Right forelimb (tissue), 1 donor: ENCODE measurements around the gene RAD51B.
"Not testable (repeated sequence)": the region's sequence is repeated elsewhere in the genome, so short reads cannot be mapped to it uniquely, and the experiment has no call there.

Experiments used
- DNase-seq: peaks from one replicate; pipeline ENCODE4 v3.0.0-alpha.2; 2018

RAD51B gene

DNA sequence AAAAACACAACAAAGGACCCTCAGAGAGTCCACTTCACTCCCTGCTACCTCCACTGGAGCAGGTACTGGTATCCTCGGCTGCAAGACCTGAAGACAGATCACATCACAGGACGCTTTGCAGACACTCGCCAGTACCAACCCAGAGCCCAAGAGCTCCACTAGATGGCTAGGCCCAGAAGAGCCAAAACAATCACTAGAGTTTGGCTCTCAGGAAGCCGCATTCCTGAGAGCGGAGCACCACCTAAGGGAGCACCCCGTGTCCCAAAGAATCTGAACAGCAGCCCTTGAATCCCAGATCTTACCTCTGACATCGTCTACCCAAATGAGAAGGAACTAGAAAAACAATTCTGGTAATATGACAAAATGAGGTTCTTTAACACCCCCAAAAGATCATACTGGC, 399.8 kb downstream of the RAD51B start:
- no peak for DNase-seq

DNA sequence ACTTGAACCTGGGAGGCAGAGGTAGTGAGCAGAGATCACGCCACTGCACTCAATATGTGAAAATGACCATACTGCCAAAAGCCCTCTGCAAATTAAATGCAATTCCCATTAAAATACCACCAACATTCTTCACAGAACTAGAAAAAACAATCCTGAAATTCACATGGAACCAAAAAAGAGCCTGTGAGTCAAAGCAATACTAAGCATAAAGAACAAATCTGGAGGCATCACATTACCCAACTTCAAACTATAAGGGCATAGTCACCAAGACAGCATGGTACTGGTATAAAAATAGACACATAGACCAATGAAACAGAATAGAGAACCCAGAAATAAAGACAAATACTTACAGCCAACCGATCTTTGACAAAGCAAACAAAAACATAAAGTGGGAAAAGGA, 401.5 kb downstream of the RAD51B start:
- DNase-seq: not testable (repeated sequence)

DNA sequence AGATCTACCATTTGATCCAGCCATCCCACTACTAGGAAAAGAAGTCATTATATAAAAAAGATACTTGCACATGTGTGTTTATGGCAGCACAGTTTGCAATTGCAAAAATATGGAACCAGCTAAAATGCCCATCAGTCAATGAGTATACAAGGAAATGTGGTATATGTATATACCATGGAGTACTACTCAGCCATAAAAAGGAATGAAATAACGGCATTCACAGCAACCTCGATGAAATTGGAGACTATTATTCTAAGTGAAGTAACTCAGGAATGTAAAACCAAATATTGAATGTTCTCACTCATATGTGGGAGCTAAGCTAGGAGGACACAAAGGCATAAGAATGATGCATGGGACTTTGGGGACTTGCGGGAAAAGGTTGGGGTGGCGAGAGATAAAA, 402.6 kb downstream of the RAD51B start:
- DNase-seq: no peak

DNA sequence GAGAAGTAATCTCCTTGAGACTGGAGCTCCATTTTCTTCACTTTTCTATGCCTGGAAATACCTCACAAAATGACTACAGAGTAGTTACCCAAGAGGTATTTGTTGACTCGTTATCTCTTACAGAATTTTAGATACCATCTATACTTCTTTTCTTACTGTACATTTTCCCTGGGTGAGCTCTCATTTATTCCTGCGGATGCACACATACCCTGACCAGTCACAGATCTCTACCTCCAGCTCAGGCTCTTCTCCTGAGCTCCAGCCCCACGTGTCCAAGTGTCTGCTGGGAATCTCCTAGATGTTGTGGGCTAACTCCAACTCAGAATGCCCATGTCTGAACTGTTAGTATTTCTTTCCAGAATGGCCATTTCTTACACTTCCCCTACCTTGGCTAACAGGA, 403.1 kb downstream of the RAD51B start:
- no peak for DNase-seq

DNA sequence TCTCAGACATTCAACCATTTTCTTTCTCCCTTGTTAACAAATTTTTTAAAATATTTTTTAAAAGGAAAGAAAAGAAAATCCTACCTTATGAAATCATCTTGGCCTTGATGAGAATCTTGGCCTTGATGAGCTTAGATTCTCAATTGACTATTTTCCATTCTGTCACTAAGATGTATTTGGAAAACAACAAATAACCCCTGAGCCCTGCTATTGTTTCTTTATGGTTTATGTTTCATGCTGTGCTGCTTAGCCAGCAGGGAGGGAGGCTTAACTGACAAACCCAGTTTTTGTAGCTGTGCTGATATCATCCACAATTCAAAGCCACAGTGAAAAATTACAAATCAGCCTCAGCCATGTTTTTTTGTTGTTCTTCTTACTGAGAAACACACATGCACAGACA, 404.1 kb downstream of the RAD51B start:
- no peak for DNase-seq

DNA sequence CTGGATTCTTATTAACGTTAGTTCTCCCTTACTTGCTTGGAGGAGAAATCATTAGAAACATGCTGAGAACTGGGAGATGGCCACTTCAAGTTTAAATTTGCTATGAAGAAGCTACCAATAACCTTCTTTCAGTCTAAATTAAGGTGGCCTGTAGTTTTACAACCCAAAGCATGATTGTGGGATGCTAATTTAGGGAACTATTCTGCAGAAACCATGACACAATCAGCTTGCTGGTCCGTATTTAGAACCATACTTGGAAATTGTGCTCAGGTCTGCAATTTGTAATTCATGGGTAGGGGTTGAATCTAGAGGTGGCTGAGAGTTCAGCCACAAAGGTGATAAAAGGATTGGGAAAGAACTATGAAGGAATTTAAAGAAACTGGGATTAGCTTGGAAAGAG, 405.7 kb downstream of the RAD51B start:
- no peak for DNase-seq

DNA sequence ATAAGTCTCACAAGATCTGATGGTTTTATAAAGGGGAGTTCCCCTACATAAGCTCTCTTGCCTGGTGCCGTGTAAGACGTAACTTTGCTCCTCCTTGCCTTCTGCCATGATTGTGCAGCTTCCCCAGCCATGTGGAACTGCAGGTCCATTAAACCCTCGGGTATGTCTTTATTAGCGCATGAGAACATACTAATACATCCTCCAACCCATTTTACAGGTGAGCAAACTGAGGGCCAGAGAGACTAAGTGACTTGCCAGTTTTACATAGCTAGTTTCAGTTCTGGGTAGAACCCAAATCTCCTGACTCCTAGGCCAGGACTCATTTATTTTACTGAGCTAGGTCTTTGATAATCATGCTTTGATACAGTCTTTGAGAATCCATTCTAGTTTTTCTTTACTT, 406.9 kb downstream of the RAD51B start:
- no peak for DNase-seq

DNA sequence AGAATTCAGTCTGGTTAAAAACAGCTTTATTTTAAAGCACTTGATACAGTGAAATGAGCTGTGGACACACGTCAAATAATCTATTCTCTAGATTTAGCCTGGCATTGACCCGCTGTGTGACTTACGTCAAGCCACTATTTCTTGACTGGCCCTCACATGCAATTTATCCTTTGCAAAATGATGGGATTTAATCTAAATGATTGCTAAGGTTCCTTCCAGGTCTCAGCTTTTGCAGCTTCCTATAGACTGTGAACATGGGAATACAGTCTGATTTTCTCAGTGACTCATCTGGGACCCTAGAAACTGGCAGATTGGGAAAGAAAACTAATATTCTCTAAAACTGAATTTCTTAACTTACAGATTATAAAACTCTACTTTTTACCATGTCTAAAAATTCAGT, 409.1 kb downstream of the RAD51B start:
- DNase-seq: no peak

DNA sequence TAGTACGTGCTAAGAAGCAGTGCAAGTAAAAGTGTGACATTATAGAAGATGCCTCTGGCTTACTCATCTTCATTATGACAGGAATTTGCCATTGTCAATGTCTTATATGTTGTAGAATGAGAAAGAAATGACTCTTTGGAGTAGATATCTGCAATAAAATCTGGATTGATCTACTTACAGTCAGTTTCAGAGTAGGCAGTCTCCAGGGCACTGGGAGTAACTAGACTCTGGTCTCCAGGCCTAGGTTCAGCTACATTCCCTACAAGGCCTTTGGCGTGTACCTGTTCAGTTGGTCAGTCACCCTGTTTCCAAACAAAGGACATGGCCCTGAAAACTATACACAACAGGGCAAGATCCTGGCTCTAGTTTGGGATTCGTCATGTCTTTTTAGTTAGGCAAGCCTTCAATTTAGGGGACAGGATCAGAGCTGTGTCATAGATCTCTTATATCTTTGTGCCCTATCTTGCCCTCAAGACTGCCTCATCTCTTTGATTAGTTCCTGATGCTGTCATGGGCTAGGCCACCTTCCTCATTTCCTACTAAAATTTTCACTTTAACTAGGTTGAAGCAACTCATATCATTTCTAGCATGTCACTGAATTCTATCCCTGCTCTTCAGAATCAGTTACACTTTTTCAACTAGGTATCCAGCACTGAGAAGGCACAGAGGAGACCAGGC, 410.0 kb downstream of the RAD51B start:
- DNase-seq: no peak

DNA sequence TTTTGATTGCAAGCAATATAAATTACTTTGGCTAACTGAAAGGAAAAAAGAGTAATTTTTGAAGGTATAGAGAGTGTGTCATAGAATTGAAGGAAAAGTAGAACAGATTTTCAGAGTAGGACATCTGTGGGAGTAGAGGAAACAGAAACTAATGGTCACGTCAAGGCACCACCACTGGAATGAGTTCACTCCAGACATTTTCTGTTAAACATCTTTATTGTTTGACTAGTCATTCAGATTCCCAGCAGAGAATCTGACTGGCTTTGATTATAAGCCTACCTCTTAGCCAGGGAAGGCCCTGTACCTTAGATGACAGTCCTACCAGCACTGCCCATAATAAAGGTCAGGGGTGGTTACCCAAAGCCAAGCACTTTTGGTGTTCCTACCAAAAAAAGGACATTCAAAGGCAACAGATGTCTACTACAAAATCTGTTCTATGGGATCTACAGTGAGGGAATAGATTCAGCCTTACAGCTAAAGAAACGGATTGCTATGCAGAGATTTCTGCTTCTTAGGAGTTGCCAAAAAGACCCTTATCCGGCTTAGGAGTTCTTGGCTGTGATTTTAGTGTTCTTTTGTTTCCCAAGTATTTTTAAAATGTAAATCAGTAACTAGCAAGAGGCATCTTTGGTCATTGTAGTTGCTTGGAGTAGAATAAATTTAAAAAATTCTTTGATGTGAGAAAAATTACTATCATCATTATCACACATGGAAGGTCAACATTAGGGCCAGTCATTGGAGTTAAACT, 410.8 kb downstream of the RAD51B start:
- no peak for DNase-seq

DNA sequence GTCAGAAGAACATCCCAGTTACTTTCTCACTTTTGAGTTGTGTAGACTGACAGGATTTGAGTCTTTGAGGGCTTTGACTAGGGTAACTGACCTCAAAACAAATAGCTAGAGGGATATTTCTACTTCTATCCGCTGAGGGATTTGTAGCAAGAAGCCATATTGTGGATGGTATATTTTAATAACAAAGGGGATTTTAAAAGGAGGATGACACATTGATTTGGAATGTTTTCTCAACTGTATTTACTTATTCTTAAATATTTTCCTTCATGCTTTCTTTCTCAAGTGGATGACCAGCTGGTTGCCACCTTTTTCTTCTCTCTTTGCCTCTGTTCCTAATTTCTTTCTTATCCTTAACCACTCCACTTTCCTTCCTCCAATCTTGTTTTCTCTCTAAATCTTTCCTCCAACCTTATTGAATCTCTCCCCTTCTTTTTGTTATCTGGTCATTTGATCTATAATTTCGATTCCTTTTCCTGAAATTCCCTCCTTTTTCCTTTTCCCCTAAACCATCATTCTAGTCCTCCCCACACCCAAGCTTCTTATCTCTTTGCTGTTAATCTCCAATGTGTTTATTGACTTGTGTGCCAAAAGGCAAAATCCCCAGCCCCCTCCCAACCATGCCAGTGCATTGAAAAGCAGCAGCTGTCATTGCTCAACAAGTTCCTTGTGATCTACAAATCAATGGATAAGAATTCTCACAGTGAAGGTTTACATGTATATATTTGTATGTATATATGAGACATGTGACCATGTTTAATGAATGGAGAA, 411.6 kb downstream of the RAD51B start:
- DNase-seq: no peak

DNA sequence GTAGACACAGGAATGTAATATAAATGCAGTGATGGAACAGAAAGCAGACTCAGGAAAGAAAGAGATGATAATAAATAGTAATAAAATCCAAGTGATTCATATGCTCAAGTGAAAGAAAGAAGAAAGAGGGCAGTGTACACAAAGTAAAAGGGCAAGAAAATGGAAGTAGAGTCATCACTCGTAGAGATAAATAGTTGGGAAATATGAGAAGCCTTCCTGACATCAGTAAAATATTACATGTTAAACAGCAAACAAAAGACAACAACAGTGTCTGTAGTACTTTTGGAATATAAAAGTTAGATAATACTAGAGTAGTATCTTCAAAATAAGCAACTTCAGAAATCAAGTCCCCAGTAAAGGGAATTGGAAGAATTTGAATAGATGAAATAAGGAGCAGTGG, 412.3 kb downstream of the RAD51B start:
- no peak for DNase-seq

DNA sequence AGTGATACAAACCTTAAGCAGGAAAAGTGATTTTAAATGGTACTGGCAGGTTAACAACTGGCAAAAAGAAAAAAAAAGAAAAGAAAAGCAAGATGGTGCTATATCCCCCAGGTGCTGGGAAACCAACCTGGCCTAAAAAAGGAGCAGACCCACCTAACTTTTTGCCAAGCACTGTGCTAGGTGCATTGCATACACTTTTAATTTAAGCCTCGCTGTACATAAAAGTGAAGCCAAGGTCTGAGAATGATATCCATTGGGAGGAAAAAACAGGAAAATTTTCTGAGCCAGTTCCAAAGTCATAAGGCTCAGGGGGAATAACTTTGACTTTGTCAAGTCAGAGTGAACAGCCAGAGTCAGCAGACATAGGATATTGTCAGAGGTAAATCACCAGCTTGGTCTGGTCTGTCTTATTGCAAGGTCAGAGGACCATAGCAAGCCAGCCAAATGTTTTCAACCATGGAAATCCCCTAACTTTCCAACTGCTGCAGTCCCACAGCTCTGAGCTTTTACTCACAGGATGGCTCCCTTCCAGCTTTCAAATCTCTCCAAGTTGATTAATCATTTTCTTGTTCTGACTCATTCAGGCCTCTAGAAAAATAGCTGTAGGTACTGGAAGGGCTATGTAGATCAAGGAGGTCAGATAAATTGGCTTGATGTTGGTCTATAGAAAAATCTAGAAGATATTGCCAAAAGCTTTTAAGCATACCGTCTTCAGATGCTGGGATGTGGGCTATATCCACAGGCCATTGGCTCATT, 412.9 kb downstream of the RAD51B start:
- no peak for DNase-seq

DNA sequence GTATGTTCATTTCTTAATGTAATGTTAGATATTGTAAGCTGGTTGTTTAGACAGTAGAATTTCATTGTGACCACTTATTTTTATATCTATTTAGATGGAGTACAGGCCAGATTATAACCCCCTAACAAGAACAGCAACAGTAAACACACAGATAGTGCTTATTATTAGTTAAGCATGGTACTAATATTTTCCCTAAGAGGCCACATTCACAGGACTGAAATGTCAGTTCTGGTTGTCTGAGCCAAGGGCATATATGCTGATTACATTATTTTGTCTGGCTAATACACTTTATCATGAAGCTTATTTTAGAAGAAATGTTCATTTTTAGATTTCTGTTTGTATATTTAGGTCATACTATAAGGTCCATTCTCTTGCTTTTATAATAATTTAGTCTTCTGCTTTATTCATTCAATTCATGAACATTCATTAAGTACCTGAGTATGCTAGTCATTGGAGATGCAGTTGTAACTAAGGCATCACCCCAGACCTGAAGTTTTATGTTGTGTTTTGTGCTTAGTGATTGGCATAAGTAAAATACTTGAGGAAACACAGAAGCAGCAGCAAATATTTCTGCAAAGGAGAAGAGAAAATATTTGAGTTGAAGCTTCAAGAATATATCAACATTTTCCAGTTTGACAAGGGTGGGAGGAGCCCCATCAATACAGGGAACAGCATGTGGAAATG, 413.7 kb downstream of the RAD51B start:
- no peak for DNase-seq

DNA sequence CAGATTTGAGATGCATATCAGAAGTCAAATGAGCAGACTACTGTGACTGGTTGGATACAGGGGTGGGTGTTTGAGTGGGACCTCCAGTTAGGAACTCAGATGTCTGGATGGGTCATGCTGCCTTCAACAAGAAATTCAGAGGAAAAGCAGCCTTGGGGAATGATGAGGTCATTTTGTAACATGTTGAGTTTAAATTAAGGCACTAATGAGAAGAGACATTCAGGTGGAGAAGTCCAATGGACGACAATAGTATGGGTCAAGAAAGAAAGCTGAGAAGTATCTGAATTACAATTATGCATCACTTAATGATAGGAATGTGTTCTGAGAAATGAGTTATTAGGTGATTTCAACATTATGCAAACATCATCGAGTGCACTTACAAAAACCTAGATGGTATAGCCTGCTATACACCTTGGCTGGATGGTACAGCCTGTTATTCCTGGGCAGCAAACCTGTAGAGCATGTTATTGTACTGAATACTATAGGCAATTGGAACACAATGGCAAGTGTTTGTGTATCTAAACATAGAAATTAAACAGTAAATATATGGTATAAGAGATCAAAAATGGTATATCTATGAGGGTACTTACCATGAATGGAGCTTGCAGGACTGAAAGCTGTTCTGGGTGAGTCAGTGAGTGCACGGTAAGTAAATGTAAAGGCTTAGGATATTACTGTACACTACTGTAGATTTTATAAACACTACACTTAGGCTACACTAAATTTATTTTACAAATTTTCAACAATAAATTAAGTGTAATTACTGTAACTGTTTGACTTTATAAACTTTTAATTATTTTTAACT, 414.7 kb downstream of the RAD51B start:
- no peak for DNase-seq

DNA sequence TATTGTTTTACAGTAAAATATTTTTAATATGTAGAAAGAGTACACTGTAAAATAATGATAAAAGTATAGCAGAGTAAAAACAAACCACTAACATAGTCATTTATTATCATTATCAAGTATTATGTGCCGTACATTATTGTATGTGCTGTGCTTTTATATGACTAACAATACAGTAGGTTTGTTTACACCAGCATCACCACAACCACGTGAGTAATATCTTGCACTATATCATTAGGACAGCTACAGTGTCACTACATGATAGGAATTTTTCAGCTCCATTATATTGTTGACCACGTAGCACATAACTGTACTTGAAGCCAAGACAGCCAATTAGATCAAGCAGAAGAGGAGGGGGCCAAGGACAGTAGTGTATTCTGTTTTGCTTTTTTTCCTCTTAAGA, 415.4 kb downstream of the RAD51B start:
- DNase-seq: no peak

DNA sequence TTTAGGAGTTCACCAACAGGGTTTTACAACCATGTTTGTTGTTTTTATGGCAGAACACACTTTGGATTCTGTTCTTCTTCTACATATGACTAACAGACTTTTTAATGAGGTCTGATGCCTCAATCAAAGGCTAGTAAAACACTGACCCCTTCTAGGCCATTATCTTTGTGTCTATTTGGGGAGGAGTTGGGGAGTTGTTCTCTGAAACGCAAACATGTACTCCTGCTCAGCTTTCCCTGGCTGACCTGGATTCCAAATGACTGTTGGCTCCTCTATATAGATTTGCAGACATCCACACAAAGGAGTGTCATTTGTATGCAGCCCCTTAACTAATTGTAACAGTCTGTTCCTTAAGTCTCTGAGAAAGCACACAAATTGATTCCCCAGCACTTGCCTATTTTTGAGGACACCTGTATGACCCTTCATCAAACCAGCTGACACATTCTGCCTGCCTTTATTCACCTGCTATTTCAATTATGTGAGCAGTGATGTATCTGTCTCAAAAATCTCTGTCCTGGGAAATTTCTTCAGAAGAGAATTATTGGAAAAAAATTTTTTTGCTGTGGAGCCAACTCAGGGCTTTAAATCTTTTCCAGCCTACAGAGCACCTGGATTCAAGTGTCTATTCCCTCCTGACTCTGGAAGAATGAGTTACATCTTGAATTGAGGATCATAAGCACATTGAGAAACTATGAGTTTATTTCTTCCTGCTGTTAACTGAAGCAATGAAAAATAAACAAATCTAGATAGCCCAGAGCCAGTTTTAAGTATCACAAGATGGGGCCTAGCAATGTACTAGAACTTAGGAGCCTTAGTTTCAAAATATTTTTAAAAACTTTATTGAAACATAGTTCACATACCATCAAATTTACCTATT, 417.2 kb downstream of the RAD51B start:
- DNase-seq: no peak

DNA sequence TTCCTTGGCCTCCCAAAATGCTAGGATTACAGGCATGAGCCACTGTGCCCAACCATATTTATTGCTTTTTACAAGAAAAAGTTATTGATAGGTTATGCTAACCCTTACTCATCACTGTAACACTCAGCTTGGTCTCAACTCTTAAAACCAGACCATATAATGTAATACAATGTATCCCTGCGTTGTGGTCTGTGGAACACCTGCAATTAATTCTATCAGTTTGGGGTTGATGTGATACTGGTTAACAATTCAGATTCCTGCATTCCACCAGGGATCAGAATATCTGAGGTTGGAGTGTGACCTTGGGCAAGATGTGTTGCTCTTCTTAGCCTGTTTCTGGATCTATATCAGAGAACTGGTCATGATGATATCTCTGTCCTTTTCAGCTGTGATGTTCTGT, 419.0 kb downstream of the RAD51B start:
- no peak for DNase-seq

DNA sequence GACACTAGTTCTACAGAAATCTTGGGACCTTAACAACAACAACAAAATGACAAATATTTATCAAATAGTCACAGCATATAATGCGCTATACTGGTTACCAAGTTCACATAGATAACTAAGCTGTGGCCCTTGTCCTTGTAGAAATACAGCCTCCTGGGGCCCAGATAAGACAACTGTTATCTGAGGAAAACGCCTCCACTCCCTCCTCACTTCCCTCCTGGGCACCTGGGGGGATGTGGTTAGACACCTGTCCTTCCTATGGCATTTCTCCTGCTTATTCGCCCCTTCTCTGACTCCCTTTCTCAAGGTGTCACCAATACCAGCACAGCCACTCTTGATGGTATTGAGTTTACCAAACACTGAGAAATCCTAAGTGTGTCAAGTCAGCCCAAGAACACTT, 419.4 kb downstream of the RAD51B start:
- DNase-seq: no peak

DNA sequence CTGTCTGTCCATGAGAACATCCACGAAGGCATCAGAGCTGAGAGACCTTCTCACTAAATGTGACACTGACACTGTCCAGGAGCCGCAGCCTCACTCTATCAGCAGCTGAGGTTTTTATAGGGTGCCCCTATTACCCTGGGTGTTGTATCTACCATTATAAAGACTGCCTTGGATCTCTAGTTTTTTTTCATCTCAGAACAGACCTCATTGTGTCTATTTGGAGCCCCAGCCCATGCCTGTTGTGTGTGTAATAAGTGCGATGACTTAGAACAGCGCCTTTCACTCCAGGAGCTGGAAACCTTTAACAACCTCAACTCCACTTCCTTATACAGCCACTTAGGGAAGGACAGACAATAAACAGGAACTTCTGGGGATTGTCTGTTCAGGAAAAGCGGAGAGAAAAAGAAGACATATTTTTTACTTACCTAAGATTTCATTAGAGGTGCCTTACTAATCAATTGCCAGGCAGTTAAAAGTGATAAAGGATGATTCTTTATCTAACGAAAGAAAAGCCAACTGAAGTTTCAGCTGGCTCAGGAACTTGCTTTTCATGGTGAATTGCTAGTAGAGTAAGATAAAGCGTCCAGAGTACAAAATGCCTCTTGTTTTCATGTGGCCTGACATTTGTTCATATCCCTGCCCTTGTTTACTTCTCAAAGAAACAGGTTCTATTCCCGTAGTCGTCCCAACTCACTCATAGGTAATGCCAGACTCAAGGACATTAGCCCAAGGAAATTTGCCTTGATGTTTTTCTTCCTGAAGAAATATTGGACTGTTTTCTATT, 420.6 kb downstream of the RAD51B start:
- DNase-seq: no peak
